Stimulated activated CD8-positive, alpha-beta memory T cell treated with anti-CD3 and anti-CD28 coated beads, Interleukin-4, amount 100 ng/mL, for 1 hour (primary cell): ENCODE data around the gene PKN2.
"Not testable (repeated sequence)": the region's sequence is repeated elsewhere in the genome, so short reads cannot be mapped to it uniquely, and the experiment has no call there.

Experiments
- DNase-seq, 2 donors: peaks; one replicate each; pipeline ENCODE4 v3.0.0-alpha.2; 2020; ENCODE audit warnings: low read depth in 2 of 2, low spot score in 1 of 2

The PKN2 gene

GRCh38 chr1:88784551-88784950, 100.5 kb downstream of the PKN2 start:
- no peak for DNase-seq

- no peak for DNase-seq
These were observed 103.2 kb downstream of the PKN2 start for GRCh38 chr1:88787023-88787903.

GRCh38 chr1:88791192-88791591, 107.1 kb downstream of the PKN2 start:
- no peak for DNase-seq

- no peak for DNase-seq
These were observed 115.4 kb downstream of the PKN2 start for GRCh38 chr1:88799491-88799890.

GRCh38 chr1:88800382-88801051, 116.4 kb downstream of the PKN2 start:
- DNase-seq: no peak

- no peak for DNase-seq
These were observed 117.6 kb downstream of the PKN2 start for GRCh38 chr1:88801575-88802208.

- DNase-seq: no peak
These were observed 118.3 kb downstream of the PKN2 start for GRCh38 chr1:88802404-88802803.

- DNase-seq: no peak
These were observed 118.9 kb downstream of the PKN2 start for GRCh38 chr1:88802950-88803349.

GRCh38 chr1:88803444-88803843, 119.4 kb downstream of the PKN2 start:
- DNase-seq: no peak

GRCh38 chr1:88812366-88812765, 128.3 kb downstream of the PKN2 start:
- no peak for DNase-seq

- DNase-seq: no peak
These were observed 129.4 kb downstream of the PKN2 start for GRCh38 chr1:88813471-88813870.

GRCh38 chr1:88819642-88820041, 135.6 kb downstream of the PKN2 start:
- not testable (repeated sequence) for DNase-seq

- no peak for DNase-seq
These were observed 141.6 kb downstream of the PKN2 start for GRCh38 chr1:88825721-88826120.

GRCh38 chr1:88847643-88848042, 163.6 kb downstream of the PKN2 start:
- DNase-seq: no peak

- DNase-seq: no peak
These were observed 167.4 kb downstream of the PKN2 start for GRCh38 chr1:88851303-88852063.

- DNase-seq: no peak
These were observed 183.9 kb downstream of the PKN2 start for GRCh38 chr1:88867743-88868521.

GRCh38 chr1:88869644-88870043, 185.6 kb downstream of the PKN2 start:
- not testable (repeated sequence) for DNase-seq

- no peak for DNase-seq
These were observed 189.8 kb downstream of the PKN2 start for GRCh38 chr1:88873737-88874349.

- DNase-seq: no peak
These were observed 191.5 kb downstream of the PKN2 start for GRCh38 chr1:88875595-88875994.
